OCI-LY3 (cell line): ENCODE results near the gene MAP2K3.

Experiments used
- EZH2phosphoT487 ChIP-seq: fragments of 200-600 bp; shearing (Covaris generic); IDR thresholded peaks from 2 replicates; pipeline ENCODE4 v1.6.1; 2018; ENCODE audit warnings: antibody characterized with exemption, mixed run types, low read depth
- TF ChIP-seq, protein P1 (sequence below): fragments of 200-600, 300-600 bp; sonication (generic); IDR thresholded peaks from 2 replicates; pipeline ENCODE4 v1.5.1; 2014; ENCODE audit warnings: antibody characterized with exemption, low read length, low read depth

DNA sequence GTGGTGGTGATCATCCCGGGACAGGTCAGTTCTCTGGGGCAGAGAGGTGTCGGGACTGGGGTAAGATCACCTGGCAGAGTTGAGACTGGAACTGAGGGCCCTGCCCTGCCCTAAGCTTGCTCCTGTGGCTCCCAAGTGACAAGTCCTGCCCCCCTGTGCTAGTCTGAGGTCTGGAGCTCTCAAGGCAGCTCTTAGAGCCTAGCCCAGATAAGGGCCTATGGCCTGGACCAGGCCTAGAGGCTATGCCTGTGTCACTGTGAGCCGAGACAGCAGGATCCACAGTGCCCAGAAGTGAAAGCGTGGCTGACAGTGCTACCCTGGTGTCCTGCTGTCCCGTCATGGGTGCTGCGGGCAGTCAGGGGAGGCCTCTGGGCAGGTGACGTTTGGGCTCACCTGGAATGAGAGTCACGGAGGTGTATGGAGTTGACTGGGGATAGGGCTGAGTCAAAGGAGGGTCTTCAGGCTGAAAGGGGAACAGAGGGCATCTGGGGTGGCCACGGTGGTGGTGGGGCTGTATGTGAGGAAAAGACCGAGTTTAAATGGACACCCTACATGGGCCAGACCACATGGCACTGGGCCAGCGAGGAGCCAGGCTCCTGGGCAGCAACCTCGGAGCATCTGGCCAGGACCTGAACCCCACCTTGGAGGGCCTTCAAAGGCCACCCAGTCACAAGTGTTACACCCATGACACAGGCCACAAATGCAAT is 36.8 kb upstream of the MAP2K3 start:
- TF ChIP-seq, protein P1, sequence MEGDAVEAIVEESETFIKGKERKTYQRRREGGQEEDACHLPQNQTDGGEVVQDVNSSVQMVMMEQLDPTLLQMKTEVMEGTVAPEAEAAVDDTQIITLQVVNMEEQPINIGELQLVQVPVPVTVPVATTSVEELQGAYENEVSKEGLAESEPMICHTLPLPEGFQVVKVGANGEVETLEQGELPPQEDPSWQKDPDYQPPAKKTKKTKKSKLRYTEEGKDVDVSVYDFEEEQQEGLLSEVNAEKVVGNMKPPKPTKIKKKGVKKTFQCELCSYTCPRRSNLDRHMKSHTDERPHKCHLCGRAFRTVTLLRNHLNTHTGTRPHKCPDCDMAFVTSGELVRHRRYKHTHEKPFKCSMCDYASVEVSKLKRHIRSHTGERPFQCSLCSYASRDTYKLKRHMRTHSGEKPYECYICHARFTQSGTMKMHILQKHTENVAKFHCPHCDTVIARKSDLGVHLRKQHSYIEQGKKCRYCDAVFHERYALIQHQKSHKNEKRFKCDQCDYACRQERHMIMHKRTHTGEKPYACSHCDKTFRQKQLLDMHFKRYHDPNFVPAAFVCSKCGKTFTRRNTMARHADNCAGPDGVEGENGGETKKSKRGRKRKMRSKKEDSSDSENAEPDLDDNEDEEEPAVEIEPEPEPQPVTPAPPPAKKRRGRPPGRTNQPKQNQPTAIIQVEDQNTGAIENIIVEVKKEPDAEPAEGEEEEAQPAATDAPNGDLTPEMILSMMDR: no peak
- no peak for TF ChIP-seq EZH2phosphoT487
